ENCODE results near the gene PRPF4. TPM values are rescaled to one million over a fixed set of nuclear protein-coding genes. Genes with fewer than 3 reads are reported as not detected.

The PRPF4 gene
- total RNA-seq, 1 experiment from 2014 or later: 38.6 TPM

DNA sequence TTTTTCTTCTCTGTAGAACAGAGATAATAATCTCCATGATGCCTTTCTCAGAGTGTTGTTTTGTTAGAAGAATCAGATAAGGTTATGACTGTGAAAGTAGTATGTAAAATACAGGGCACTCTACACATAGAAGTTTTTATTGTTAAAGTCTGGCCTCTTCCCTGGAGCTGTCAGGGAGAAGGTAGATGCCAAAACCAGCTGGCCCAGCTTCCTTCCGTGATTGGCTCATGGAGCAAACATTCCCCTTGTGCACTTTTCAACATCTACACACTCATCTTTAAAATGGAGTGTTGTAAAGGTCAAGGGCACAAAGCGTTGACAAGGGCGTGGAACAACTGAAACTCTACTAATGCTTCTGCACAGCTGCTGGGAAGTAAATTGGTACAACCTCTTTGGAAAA lies 35.1 kb downstream of the PRPF4 start:
- intact Hi-C loops (cut with micrococcal nuclease; ENCODE audit: unreplicated experiment): no loop called here
- no TSS peak for BruUV-seq (replicated peaks)
- no peaks in the 10 kb centered on the region for H3K27me3 Mint-ChIP-seq (ENCODE audit: insufficient read depth, unreplicated experiment)
- no peaks in the 10 kb centered on the region for H3K9me3 Mint-ChIP-seq (ENCODE audit: unreplicated experiment)
- H3K4me1 ChIP-seq: no peaks in the 10 kb centered on the region
- no peak for DNase-seq
- H3K4me3 Mint-ChIP-seq (ENCODE audit: unreplicated experiment): no peak overlapping the region
- ChIA-PET CTCF (no interaction called here), POLR2A (no interaction called here)
- no peaks in the 10 kb centered on the region for H3K9me3 ChIP-seq
- H3K4me3 ChIP-seq (ENCODE audit: low read depth, low read length): no peak overlapping the region
- H3K27me3 ChIP-seq (replicated peaks; ENCODE audit: control insufficient read depth, insufficient read depth, low read length): no peaks in the 10 kb centered on the region
- H3K4me1 Mint-ChIP-seq (ENCODE audit: low read depth, unreplicated experiment): no peaks in the 10 kb centered on the region
- no peak for TF ChIP-seq CTCF (IDR thresholded peaks at IDR 0.05; ENCODE audit: insufficient read depth in 1 of 2, low read depth in 1 of 2, low read length in 1 of 2, severe bottlenecking in 1 of 2, unreplicated experiment in 1 of 2)
- H3K36me3 ChIP-seq (ENCODE audit: control insufficient read depth, insufficient read depth, low read length): no peaks in the 10 kb centered on the region
- no peak overlapping the region for H3K27ac Mint-ChIP-seq (ENCODE audit: unreplicated experiment)
- no peaks in the 10 kb centered on the region for H3K36me3 Mint-ChIP-seq (ENCODE audit: insufficient read depth, unreplicated experiment)

- H3K36me3 ChIP-seq (ENCODE audit: control insufficient read depth, insufficient read depth, low read length): no peaks in the 10 kb centered on the region
- no peak overlapping the region for H3K4me3 ChIP-seq (ENCODE audit: low read depth, low read length)
- TF ChIP-seq CTCF (IDR thresholded peaks at IDR 0.05; ENCODE audit: insufficient read depth in 1 of 2, low read depth in 1 of 2, low read length in 1 of 2, severe bottlenecking in 1 of 2, unreplicated experiment in 1 of 2): no peak
- no peaks in the 10 kb centered on the region for H3K27me3 ChIP-seq (replicated peaks; ENCODE audit: control insufficient read depth, insufficient read depth, low read length)
- no TSS peak for BruUV-seq (replicated peaks)
- Mint-ChIP-seq H3K36me3 (ENCODE audit: insufficient read depth, unreplicated experiment) (no peaks in the 10 kb centered on the region), H3K9me3 (ENCODE audit: unreplicated experiment) (no peaks in the 10 kb centered on the region), H3K27ac (ENCODE audit: unreplicated experiment) (no peak overlapping the region), H3K27me3 (ENCODE audit: insufficient read depth, unreplicated experiment) (no peaks in the 10 kb centered on the region), H3K4me1 (ENCODE audit: low read depth, unreplicated experiment) (no peaks in the 10 kb centered on the region), H3K4me3 (ENCODE audit: unreplicated experiment) (no peak overlapping the region)
- intact Hi-C loops (cut with micrococcal nuclease; ENCODE audit: unreplicated experiment): no loop called here
- ChIA-PET POLR2A (no interaction called here), CTCF (no interaction called here)
- DNase-seq: no peak
- no peaks in the 10 kb centered on the region for H3K9me3 ChIP-seq
- no peaks in the 10 kb centered on the region for H3K4me1 ChIP-seq
Measured at GRCh38 chr9:113311961-113312360, 36.5 kb downstream of the PRPF4 start.

DNA sequence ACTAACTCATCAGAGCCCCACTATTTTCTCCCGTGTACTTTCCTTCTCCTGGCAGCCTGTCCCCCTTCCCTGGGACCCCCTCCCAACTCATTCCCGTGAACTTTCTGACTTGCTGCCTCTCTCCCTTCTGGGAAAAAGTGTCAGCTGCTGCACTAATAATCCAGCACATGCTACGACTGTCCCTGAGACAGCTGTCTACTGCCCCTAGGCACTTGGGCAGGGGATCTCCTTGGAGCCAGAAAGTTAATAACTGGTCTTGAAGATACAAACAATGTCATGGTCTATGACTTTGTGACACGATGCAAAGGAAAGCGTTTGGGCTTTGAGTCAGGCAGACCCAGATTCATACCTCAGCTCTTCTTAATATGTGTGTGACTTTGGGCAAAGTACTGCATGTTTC lies 37.8 kb downstream of the PRPF4 start:
- Histone ChIP-seq H3K4me3 (ENCODE audit: low read depth, low read length) (no peak overlapping the region), H3K27me3 (replicated peaks; ENCODE audit: control insufficient read depth, insufficient read depth, low read length) (no peaks in the 10 kb centered on the region), H3K4me1 (no peaks in the 10 kb centered on the region), H3K36me3 (ENCODE audit: control insufficient read depth, insufficient read depth, low read length) (no peaks in the 10 kb centered on the region), H3K9me3 (no peaks in the 10 kb centered on the region)
- CTCF ChIA-PET: no interaction called here
- no TSS peak for BruUV-seq (replicated peaks)
- Mint-ChIP-seq H3K27ac (ENCODE audit: unreplicated experiment) (no peak overlapping the region), H3K9me3 (ENCODE audit: unreplicated experiment) (no peaks in the 10 kb centered on the region), H3K27me3 (ENCODE audit: insufficient read depth, unreplicated experiment) (no peaks in the 10 kb centered on the region), H3K4me1 (ENCODE audit: low read depth, unreplicated experiment) (no peaks in the 10 kb centered on the region), H3K36me3 (ENCODE audit: insufficient read depth, unreplicated experiment) (no peaks in the 10 kb centered on the region), H3K4me3 (ENCODE audit: unreplicated experiment) (no peak overlapping the region)
- no peak for TF ChIP-seq CTCF (IDR thresholded peaks at IDR 0.05; ENCODE audit: insufficient read depth in 1 of 2, low read depth in 1 of 2, low read length in 1 of 2, severe bottlenecking in 1 of 2, unreplicated experiment in 1 of 2)
- intact Hi-C loops (cut with micrococcal nuclease; ENCODE audit: unreplicated experiment): no loop called here
- POLR2A ChIA-PET: no interaction called here
- DNase-seq: no peak

Data from Caco-2 (cell line).